Measurements from ENCODE around the gene ARL5C.
"Not testable (repeated sequence)": the region's sequence is repeated elsewhere in the genome, so short reads cannot be mapped to it uniquely, and the experiment has no call there.

ARL5C gene

DNA sequence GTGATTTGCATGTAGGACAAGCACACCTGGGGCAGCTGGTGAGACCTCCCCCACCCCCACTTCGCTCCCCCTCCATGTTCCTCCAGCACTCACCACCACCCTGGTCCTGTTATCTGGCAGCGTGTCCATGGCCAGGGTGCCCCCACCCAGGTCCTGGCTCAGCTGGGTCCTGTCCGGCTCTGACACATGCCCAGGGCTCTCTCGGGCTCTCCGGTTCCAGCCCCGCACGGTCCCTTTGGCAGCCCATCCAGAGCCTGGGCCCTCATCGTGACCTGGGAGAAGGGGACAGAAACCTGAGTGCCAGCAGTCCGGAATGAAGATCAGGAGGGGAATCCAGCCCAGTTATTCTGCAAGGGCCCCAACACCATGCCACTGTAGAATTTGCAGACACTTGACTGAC is 26.4 kb downstream of the ARL5C start:
- DNase-seq = no peak

DNA sequence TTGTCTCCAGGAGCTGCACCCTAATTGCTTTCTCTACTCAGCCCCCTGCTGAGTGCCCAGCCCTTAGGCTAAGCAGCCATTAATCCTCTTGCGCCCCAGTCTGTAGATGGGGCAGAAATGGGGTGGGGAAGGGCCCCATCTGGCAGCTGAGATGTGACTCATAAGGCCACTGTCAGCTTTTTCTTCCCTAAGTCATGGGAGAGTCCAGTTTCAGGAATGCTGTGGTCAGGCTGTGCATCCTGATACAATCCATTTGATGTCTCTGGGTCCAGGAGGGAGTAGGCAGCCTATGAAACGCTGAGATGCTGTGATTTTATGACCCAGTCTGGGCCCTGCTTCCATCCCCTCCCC is 26.8 kb downstream of the ARL5C start:
- peak; percentile 34 for DNase-seq

DNA sequence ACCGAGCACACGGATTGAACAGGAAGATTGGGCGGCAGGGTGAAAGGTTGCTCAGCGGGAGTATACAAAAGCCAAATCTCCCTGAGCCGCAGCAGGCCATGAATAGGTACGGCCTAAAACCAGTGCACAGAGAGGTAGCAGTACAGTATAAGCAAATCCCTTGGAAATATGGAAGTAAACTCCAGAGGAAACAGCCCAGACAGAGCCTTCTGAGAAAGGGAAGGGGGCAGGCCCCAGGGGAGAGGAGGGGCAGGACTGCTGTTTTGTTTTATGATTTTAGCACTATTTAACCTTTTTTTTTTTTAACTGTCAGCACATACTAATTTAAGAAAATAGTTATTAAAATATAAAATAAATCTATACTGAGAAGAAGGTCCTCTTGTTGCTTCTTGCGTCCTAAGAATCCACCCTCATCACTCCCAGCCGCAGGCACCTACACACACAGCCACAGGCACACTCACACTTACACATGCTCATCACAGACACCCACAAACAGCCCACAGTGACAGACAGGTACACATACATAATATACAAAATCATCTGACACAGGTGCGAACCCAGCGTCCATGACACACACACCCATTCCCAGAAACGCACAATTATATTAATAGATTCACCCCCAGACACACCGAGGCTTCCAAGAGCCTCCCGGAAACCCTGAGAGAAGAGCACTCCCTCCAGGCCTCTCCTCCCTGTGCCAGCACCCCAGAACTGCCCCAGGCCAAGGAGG is 27.4 kb downstream of the ARL5C start:
- no peak for DNase-seq

DNA sequence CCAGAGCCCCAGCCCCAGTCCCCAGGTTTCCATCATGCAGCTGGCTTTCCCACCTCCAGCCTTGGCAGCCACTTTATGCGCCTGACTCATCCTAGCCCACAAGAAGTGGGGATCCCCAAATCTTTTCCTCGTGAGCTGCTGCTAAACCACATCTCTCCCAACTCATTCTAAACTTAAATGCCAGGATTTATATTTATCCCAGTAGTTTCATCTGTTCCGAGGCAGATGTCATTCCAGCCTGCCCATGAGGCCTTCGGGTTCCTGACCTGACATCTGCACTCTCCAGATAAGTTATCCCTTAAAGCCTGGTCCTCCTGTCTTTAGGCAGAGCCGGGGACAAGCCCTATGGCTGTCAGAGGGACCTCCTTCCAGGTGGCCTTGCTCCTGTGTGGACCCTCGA is 31.1 kb downstream of the ARL5C start:
- DNase-seq = no peak

DNA sequence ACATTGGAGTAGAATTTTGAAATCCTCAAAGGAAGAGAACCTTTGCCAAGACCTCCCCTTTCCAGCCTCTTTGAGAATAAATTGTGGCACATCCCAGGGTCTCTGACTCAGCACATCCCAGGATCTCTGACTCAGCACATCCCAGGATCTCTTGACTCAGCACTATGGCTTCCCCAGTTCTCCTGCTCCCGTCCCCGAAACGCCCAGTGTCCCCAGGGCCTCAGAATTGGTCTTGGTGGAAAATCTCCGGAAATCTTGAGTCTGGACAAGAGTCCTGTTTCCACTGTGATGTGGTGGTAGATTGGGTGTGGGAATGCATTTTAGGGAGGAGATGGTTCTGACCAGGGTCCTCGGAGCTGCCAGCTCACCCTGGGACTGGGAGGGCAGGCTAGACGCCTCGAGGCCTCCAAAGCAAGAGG is 33.8 kb downstream of the ARL5C start:
- no peak for DNase-seq

DNA sequence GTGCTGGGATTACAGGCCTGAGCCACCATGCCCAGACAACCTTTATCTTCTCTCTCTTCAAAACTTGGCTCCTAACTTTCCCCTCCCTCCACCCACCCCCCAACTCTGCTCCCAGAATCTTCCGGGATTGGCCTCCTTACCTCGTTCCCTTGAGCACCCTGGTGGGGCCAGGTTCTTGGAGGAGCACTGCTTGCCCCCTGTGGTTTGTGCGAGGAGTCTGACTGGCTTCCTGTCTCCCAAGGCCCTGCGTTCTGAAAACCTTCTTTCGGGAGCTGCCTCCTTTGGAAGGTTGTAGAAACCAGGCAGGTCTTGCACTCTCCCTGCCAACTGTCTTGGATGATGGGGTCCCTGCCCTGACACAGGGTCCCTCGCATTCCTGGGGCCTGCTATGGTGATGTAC is 34.3 kb downstream of the ARL5C start:
- no peak for DNase-seq

DNA sequence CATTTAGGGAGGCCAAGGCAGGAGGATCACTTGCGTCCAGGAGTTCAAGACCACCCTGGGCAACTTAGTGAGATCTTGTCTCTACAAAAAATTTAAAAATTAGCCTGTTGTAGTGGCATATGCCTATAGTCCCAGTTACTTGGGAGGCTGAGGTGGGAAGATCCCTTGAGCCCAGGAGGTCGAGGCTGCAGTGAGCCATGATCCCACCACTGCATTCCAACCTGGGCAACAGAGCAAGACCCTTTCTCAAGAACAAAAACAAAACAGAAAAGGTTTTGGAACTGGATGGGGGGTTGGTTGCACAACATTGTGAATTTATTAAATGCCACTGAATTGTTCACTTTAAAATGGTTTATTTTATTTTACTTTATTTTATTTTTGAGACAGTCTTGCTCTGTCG is 35.8 kb downstream of the ARL5C start:
- no peak for DNase-seq

DNA sequence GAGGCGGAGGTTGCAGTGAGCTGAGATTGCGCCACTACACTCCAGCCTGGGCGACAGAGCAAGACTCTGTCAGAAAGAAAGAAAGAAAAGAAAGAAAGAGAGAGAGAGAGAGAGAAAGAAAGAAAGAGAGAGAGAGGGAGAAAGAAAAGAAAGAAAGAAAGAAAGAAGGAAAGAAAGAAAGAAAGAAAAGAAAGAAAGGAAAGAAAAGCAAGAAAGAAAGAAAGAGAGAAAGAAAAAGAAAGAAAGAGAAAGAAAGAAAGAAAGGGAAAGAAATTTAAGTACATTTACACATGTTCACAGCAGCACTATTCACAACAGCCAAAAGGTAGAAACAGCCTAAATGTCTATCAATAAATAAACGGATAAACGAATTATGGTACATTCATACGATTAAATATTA is 36.4 kb downstream of the ARL5C start:
- DNase-seq = not testable (repeated sequence)

DNA sequence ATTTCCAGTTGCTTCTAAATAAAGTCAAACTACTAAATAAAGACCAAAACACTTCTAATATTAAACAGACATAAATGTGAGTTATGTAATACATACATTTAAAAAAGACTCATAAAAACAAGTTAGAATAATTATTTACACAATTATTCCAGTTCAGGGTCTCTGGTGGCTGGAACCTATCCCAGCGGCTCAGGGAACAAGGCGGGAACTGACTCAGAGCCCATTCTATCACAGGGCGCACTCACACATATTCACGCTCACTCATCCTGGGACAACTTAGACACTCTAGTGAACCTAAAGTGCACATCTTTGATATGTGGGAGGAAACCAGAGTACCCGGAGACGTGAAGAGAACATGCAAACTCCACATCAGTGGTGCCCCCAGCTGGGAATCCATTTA is 39.5 kb downstream of the ARL5C start:
- DNase-seq = no peak

DNA sequence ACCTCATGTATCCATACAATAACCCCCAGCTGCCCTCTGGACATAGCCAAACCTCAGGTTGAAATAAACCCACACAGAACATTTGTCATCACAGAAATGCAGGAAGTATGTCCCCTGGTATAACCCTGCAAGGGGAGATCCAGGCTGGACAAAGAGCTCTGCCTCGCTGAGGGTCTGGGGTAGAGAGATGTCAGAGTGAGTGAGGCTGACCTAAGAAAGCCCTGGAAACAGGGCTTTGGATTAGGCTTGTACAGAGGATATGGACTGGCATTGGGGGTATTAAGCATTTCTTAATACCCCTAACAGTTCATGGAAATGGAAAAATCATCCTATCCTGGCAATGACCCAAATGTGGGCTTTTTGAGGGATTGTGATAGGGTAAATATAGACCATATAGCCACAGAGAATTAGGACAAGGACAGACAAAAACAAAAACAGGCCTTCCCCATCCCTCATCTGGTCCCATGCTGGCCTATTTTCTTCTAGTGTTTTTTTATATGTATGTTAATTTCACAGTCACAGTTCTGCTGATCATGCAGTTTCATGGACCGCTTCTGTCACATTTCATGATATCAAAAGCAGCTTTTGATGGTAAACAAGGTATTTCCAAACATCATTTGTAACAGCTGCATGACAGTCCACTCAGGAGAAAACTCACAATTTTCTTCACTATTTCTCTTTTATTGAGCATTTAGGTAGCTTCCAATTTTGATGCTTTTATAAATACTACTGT is 40.7 kb downstream of the ARL5C start:
- no peak for DNase-seq

DNA sequence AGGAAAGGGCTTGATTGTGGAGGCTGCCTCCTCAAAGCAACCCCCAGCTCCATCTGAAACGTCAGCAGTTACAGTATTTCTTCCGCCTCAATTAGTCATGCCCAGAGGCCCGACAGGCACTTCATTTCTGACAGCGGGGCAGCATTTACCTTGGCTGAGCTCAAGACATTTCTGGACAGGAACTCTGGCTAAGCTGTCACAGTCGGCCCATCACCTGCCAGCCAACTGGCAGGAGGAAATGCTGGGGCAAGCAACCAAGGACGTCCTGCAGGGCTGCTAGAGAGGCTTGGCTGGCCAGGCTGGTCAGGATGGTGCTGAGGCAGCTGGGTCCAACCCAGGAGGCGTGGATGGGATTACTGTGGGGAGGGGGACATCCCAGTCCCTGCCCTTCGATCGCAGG is 42.3 kb downstream of the ARL5C start:
- peak; percentile 63 for DNase-seq

DNA sequence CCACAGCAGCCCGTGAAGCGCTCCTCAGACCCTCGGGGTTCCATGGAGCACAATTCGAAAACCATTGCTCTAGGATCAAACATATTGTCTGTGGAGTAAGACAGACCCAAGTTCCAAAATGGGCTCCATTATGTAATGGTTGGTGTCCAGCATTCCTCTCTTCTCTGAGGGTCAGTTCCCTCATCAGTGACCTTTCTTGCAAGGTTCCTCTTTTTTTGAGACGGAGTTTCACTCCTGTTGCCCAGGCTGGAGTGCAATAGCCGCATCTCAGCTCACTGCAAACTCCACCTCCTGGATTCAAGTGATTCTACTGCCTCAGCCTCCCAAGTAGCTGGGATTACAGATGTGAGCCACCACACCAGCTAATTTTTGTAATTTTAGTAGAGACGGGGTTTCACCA is 43.0 kb downstream of the ARL5C start:
- DNase-seq = no peak

DNA sequence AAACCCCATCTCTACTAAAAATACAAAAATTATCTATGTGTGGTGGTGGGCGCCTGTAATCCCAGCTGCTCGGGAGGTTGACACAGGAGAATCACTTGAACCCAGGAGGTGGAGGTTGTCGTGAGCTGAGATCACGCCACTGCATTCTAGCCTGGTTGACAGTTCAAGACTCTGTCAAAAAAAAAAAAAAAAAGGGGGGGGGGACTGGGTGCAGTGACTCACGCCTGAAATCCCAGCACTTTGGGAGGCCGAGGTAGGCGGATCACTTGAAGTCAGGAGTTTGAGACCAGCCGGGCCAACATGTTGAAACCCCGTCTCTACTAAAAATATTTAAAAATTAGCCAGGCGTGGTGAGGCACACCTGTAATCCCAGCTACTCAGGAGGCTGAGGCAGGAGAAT is 44.0 kb downstream of the ARL5C start:
- DNase-seq = not testable (repeated sequence)

DNA sequence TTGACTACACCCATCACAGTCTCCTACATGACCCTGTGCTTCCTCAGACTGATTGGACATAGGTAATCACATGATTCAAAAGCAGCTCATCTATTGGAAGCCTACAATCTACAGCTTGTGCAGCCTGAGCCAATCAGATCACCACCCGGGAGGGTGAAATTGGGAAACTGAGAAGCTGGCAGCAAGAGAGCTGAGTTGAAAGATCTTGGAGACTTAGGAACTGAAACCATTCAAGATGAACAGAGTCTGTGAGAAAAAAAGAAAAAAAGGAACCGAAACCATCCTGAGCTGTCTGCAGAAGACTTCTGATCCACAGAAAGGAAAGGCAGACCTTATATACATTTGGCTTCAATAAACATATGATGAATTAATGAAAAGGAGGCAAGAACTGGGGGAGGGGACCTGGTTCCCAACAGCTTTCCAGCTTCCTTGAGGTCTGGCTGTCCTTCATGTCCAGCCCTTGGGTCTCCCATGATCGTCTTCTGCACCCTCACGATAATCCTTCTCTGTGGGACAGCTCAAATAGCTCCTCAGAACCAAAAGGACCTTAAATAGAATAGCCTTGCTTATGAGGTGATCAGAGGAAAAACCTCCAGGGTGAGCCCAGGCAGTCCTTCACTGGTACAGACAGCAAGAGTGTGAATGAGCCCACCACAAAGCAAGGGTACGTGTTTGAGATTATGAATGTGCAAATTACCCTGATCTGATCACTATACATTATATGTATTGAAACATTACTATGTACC is 47.1 kb downstream of the ARL5C start:
- DNase-seq = no peak

DNA sequence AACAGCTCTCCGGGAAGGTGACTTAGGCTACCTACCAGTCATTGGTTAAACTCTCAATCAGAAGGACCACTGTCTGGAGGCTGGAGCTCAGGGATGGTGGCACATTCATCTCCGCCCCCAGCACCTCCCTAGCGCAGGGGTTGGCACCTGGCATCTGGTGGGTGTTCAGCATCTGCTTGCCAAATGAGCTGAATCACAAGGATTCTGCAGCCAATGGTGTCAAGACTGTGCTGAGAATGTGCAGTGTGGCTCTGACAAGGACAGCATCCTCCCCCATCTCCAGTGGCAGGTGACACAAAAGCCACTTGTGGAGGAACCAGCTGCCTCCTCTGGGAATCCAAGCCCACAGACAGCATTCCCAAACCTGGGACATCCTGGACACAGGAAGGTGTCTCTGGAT is 49.7 kb downstream of the ARL5C start:
- DNase-seq = no peak

DNA sequence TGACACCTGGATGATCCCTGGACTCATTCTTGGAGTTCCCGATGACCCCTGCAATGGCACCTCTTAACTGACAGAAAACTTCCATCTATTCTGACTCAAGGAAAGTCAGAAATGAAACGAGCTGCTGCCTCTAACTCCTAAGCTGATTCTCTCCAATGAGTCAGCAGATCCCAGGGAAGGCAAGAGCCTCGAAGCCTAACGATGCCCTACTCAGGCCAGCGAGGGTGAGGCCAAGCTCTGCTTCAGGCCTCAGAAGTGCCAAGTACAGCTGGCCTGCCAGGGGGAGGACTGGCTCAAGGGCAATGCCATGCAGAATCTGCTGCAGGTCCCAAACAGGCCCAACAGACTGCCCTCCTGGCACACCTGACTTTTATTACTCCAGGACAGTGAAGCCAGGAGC is 50.8 kb downstream of the ARL5C start:
- DNase-seq = no peak

DNA sequence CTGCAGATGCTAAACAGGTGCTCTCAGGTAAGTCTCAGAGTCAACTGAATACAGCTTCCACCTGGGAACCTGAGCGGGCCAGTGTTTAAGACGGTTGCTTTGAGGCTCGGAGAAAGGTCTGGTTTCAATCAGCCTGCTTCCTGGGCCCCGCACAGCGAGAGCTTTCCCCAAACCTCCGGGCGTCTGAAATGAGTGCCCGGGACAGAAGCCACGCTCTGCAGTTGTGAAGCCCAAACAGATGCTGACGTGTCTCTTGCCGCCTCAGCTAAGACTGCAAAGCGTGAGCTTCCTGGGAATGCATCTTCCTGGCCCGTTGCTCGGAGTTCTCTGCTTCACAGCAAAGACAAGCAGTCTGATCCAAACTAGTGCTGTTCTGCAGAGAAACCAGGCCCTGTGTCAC is 51.2 kb downstream of the ARL5C start:
- no peak for DNase-seq

DNA sequence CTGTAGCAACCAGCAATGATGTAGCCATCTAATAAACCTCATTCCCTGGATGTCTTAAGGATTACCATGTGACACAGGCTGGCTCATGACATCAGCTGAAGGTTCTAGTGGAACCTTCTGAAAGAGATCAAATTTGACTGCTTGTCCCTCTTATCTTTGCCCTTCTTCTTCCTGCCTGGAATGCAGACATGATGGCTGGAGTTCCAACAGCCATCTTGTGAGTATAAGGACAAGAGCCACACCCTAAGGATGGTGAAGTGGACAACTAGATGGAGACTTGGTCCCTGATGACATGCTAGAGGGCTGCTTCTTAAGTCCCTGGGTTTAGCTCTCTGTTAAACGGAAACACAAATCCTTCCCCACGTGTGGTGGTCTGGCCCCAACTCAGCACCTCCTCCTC is 52.1 kb downstream of the ARL5C start:
- no peak for DNase-seq

DNA sequence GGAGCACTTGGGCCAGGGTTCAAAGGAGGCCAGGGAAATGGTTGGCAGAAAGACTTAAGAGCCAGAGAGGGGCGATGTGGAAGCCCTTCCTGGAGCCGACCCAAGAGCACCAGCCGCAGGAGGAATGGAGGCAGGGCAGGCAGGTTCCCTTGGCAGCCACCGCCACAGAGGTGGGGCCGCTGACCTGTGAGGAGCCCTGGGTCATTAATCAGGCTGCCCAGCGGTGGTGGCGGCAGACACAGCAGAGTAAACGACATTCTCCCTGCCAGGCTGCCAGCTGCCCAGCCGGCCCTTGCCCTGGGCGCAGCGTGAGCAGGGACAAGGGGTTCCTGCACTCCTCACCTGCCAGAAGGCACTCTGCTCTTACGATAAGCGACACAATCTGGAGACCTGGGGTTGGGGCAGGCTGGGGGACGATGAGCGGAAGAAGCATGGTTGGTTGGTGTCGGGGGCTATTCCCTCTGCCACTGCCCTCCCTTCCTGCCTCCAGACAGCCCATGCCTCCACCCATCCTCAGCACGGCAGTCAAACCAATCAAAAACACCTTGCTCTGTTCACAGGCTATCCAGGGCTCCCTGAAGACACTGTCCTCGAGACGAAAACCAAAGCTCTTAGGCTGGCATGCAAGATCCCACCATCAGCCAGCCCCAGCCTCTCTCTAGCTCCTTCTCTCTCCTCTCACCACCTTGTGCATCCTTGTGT is 55.4 kb downstream of the ARL5C start:
- peak; percentile 91 for DNase-seq

DNA sequence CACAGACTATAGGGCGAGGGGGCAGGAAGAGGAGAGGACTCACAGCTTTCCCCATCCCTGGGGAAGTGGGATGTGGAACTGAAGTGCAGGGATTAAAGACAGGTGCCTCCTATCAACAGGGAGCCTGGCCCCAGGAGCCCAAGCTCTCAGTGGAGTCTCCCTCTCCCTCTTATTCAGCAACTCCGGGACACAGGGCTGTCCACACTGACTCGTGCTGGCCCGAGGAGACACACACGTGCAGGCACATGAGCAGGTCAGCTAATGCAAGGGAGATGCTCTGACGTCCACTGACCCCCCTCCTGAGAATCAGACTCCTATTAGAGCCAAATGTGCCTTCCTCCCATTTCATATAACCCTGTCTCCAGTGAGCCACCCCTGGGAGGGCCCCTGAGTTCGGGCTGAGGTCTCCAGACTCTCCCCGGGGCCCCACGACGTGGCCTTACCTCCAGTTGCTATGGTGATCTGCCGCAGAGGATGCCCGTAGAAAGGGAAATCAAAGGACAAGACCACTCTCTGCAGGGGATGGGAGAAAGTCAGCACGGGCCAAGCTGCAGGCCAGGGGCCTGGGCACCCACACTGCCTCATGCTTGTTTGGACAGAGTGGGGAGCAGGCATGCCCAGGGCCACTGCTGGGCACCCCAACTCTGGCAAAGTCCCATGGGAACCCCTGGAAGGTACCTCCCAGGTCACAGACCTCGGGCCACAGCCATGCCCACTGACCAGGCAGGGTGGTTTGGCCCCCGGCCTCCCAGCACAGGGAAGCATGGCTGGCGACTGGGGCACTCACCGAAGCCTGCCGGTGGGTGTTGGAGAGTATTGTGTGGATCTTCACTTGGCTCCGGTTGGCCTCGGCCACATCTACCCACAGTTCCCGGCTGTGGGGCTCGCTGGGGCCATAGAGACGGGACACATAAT is 57.2 kb downstream of the ARL5C start:
- no peak for DNase-seq

DNA sequence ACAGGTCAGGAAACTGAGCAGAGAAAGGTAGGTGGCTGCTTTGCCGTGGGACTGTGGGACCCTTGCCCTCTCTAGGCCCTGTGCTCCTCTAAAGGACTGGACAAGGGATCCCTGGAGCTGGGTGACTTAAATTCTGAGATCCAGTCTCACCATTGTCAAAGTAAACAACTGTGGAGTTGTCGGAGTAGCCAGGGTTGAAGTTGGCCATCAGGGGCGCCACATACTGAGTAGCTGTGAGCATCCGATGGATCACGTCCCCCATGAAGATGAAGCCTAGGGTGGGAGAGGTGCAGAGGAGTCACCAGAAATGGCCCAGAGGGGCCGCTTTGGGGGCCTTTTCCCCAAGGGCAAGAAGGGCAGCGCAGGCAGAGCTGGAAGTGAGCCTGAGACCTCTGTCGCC is 58.0 kb downstream of the ARL5C start:
- DNase-seq = no peak

DNA sequence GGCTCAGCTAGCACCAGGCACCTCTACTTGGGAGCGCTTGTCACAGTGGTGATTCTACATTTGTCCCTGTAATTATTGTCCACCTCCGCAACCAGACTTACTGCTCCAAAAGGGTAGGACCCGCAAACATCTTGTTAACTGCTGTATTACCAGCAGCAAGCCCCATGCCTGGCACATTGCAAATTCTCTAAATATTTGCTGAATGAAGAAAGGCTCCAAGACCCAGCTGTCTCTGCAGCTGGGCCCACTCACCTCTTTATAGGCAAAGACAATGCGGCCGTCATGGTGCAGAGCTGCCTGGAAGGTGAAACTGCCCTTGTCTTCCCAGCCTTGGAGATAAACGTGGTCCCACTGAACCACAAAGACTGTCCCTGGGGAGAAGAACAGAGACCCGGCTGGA is 58.8 kb downstream of the ARL5C start:
- DNase-seq = no peak

Data from NCI-H69 (cell line).